DMS153 (cell line): ENCODE measurements around the gene SLC35B4.

Experiments used
- DNase-seq: peaks from one replicate; lab custom pipeline; 2025; lab: John Stamatoyannopoulos, UW

The SLC35B4 gene

DNA sequence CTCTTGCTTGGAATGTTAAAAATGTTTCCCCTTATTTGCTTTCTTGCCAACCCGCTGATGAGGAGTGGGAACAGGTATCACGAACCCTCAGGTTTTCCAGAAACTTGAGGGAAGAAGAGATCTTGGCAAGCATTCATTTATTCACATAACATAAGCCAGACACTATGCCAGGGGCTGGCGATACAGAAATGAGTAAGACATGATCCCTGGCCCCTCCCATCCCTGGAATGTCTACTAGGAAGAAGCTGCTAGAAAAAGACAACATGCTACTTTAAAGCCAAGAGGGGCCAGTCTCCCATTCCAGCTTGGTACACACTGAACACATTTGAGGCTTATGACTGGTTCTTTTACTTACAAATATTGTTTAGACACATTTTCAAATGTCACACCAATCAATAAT lies 26.4 kb downstream of the SLC35B4 start:
- DNase-seq: no peak

- no peak for DNase-seq
These were observed 26.9 kb downstream of the SLC35B4 start for GRCh38 chr7:134289841-134290240.

GRCh38 chr7:134289423-134289822 lies 27.3 kb downstream of the SLC35B4 start:
- no peak for DNase-seq

DNA sequence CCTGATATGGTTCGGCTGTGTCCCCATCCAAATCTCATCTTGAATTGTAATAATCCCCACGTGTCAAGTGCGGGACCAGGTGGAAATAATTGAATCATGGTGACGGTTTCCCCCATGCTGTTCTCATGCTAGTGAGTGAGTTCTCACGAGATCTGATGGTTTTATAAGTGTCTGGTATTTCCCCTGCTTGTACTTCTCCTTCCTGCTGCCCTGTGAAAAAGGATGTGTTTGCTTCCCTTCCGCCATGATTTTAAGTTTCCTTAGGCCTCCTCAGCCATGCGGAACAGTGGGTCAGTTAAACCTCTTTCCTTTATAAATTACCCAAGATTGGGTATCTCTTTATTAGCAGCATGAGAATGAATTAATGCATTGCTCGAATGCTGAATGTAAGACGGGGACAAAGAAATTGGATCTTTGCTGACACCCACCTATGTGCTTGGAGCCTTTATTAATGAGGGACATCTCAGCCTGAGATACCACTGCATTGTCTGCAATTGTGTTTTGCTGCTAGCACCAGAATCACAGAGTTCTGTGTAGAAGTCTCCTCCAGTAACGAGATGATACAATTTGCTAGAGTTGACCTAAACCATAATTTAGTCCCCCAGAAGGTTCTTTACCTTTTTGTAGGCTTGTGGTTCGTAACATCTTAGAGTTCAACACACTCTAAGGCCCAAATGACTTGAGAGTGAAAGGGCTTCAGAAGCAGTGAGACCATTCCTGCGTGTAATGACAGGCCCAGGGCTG lies 28.6 kb downstream of the SLC35B4 start:
- no peak for DNase-seq

- DNase-seq: no peak
These were observed 31.8 kb downstream of the SLC35B4 start for GRCh38 chr7:134284952-134285351.

DNA sequence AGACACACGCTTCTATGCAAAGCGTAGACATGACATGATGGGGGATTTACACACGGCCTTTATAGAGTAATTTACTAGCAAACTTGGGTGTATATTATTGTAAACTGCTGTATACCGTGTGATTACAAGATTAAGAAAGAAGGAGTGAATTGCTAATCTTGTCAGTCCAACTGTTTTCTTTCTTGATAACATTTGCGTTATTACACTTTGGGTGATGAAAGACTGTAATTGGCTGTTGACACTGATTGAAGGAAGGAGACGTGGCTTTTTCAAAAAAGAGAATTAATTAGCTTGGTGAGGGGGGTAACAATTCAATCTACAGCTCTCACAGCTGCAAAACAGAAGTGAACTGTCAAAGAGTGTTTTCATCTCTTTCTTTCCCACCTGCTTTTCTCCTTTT lies 32.7 kb downstream of the SLC35B4 start:
- no peak for DNase-seq

DNA sequence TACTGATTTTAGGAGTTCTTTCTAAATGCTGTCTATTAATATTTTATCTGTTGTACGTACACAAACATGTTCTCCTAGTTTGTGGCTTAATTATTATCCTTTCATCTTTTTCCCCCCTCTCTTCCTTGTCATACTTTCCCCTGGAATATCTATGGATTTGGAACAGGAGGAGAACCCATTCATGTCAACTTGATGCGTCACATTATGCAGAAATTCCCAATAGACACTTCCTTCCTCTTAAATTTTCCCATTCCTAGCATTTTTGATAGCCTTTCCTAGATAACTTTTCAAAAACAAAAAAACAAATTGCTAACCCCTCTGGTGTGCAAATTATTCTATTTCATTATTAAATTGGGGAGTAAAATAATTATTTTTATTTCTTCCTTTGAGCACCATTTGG lies 36.2 kb downstream of the SLC35B4 start:
- DNase-seq: no peak

DNA sequence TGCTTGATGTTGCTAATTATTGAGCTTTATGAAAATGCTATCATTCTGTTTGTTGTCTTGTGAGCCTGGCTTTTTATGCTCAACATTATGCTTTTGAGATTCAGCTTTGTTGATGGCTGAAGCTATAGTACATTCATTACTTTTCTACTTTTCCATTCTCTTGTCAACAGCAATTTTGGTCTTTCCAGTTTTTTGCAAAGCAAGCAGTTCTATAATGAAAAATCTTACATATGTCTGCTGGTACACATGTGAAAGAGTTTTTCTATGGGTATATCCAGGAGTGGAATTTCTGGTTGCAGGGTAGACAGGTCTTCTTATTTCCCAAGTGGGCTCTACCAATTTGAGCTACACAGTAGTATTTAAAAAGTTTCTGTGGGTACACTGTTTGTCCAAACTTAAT lies 36.8 kb downstream of the SLC35B4 start:
- no peak for DNase-seq

DNA sequence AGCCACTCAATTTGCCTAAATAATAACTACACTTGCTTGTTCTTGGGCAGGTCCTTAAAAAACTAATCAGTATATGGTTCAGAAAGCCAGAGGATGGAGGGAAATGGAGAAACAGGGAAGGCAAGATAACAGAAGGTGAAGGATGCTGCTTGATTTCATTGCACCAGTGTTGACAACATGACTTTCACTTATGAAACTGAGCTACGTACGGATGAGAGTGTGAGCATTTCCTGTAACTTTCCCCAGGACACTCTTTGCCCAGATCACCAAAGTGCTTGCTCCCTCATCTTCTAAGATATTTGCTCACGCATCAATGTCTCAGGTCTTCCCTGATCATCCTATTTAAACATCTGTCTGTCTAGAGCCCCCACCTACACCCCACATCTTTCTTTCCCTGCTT lies 37.4 kb downstream of the SLC35B4 start:
- DNase-seq: no peak

DNA sequence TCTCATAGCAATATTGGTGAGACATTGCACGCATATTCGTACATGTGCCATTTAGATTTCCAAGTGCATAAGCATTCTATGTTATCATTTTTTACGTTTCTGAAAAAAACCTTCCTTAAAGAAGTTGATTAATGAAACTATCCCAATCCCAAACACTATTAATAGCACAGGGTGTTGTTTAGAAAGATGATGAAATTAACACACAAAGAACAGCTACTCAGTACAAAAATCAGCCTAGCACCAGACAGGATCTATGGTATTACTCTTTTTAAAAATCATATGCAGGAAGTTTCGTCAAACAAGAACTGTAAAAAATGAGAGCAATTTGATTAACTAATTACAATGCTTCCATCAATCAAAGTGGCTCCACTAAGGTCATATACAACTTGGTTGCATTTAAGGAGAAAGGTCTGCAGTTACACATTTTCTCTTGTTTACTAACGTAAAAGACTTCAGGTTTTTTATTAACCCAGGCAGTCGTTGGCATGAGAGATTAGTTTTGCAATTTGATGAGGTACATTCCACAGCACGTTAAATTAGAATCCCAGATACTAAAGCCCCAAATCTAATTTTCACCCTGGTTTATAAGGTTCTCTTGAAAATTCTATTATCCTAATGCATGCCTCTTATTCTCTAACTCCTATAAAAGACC lies 38.1 kb downstream of the SLC35B4 start:
- no peak for DNase-seq

DNA sequence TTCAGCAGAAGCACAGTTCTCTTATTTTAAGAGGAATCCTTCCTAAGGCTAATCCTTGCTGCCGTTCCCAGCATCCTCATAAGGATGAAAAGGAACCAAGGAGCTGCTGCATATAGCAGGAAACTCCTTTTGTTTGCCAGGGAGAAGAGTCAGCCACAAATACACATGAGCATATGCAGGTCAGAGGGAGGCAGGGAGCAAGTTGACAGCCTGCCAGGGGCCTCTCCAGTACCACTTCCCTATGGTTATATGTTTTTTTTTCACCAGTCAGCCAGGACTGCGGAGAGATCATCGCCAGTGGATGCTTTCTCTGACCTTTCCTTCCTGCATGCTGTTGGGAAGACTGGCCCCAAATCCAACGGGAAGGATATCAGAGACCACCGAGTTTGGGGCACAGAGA lies 39.8 kb downstream of the SLC35B4 start:
- DNase-seq: peak; percentile 2

DNA sequence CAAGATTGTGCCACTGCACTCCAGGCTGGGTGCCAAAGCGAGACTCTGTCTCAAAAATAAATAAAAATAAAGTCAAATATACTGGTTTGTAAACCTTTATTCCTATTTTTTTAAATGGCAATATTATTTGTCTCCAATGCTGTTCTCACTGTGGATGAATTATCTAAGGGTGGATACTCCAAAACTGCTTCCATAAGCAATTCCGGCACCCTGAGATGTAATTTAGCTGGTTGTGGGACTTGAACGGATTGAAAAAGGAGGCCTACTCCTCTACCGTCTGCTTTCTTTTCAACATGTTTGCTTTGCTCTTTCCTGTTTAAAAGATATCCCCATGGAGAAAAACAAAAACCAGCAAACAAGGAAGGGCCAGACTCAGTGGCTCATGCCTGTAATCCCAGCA lies 54.4 kb downstream of the SLC35B4 start:
- DNase-seq: peak; percentile 7

DNA sequence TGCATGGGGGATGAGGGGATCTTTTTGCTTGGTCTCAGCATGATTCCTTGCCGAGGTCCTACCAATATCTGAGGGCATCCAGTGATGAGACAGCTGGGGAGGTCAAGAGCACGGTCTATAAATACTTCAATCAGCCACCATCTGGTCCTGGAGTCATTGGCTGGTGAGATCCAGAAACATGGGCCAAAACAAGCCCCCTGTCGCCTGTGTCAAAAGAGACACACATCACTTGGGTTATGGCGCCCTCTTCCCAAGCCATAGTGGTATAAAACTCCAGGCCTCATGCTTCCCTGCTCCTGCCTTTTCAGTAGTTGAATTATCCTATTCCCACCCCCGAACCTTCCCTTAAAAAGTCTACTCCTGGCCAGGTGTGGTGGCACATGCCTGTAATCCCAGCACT lies 60.9 kb downstream of the SLC35B4 start:
- DNase-seq: no peak

GRCh38 chr7:134254311-134254710 lies 62.4 kb downstream of the SLC35B4 start:
- DNase-seq: no peak

- no peak for DNase-seq
These were observed 68.5 kb downstream of the SLC35B4 start for GRCh38 chr7:134248196-134248595.

- DNase-seq: no peak
These were observed 70.0 kb downstream of the SLC35B4 start for GRCh38 chr7:134246761-134247160.

DNA sequence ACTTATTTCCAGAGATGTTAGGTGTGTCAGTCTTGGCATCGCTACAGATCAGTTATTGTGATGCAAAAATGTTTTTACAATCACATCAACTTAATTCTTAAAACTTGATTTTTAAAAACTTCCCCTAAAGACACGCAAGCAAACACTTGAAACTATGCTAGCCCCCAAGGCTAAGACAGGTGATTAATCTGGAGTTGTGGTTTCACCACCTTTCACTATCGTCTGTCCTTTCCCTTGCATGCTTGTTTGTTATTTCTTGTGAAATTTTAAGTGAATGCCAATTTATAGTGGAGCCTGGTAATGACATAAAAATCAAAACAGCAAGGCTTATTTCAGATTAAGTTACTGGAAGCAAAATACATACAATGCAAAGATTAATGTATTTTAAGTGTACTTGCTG lies 70.4 kb downstream of the SLC35B4 start:
- no peak for DNase-seq

DNA sequence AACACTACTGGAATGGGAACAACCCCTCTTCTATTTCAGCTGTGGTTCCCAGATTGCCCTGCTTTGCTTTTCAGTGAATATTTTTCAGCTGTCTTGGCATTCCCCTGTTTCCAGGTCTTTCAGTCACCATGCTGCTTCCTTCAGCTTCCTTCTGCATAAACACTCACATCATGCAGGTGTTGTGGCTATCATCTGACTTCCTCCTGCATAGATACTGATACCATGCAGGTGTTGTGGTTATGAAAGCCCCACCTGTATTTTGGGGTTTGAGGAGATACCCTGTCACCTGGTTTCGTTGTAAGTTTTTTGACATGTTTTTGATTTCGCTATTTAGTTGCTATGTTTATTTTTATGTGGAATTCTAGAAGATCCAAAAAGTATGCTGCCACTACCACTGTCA lies 71.5 kb downstream of the SLC35B4 start:
- no peak for DNase-seq
